ENCODE measurements around the gene ECE2. TPM values are rescaled to one million over a fixed set of nuclear protein-coding genes. Genes with fewer than 3 reads are reported as not detected.

The ECE2 gene
- not detected for polyA plus RNA-seq (2013, experiment 1 of 2)
- not detected for polyA plus RNA-seq (2013, experiment 2 of 2)

DNA sequence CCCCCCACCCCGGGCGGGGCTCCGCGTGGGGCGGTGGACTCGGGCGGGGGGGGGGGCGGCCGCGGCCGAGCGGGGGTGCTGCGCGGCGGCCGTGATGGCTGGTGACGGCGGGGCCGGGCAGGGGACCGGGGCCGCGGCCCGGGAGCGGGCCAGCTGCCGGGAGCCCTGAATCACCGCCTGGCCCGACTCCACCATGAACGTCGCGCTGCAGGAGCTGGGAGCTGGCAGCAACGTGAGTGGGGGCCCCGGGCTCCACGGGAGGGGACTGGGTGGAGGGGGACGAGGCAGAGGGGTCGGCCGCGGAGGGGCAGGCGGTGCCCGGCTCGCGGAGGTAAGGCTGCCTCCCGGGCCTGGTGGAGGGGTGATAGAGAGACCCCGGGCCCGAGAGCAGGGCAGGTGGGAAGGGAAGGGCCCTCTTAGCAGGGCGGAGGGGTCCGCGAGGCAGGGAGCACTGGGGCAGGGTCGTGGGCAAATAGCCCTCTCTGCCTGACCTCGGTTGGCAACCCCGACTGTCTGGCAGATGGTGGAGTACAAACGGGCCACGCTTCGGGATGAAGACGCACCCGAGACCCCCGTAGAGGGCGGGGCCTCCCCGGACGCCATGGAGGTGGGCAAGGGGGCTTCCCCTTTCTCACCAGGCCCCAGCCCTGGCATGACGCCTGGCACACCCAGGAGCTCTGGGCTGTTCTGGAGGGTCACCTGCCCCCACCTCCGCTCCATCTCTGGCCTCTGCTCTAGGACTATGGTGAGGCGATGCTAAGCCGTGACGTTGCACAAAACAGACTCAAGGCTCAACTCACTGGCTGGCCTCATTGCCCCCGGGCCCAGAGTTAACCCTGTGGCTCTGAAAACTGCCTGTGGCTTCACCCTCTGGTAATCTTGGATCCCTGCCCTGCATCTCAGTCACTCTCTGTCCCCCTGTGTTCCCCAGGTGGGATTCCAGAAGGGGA, at the start of gene ECE2:
ECE2 (plus strand) TSS at position 62 of the 950 bp plus-strand sequence; CDS start at position 194, 132 bp downstream.
- Histone ChIP-seq H2AFZ (ENCODE audit: low read depth, low read length) (no peak within 1 kb of the TSS), H3K9ac (ENCODE audit: low read length) (no peak within 1 kb of the TSS), H2BK15ac (ENCODE audit: low read depth, poor library complexity, severe bottlenecking) (no peak within 1 kb of the TSS), H2BK5ac (ENCODE audit: low read depth, low read length, poor library complexity, severe bottlenecking) (no peak within 1 kb of the TSS), H3K4me1 (ENCODE audit: control insufficient read depth, insufficient read depth, low read depth, low read length) (peaks cover 6% of the 10 kb centered on the region), H4K8ac (ENCODE audit: low read length) (no peak within 1 kb of the TSS), H3K79me1 (replicated peaks; ENCODE audit: low read length, poor library complexity, severe bottlenecking) (no peaks in the 10 kb centered on the region), H3K4me3 (ENCODE audit: insufficient read depth in 1 of 2, low read depth in 1 of 2, low read length in 2 of 2) (peak within 1 kb of the TSS in 1 of 2 experiments; percentile 47), H3K27me3 (ENCODE audit: control insufficient read depth in 1 of 2, insufficient read depth in 1 of 2, low read length in 2 of 2) (peaks cover 55 to 65% of the 10 kb centered on the region in 2 experiments), H3K4ac (ENCODE audit: low read depth in 1 of 2, low read length in 2 of 2) (no peak within 1 kb of the TSS), H3K4me2 (ENCODE audit: low read length, poor library complexity, severe bottlenecking) (peak within 1 kb of the TSS; percentile 29), H3K36me3 (ENCODE audit: control insufficient read depth in 1 of 2, insufficient read depth in 2 of 2, low read depth in 1 of 2, low read length in 2 of 2) (no peaks in the 10 kb centered on the region), H3K27ac (ENCODE audit: low read length, poor library complexity, severe bottlenecking) (no peak within 1 kb of the TSS), H2BK12ac (ENCODE audit: low read length in 2 of 2) (no peak within 1 kb of the TSS), H2BK120ac (ENCODE audit: low read depth, low read length) (no peak within 1 kb of the TSS), H3K23ac (ENCODE audit: low read length in 2 of 2) (no peak within 1 kb of the TSS), H2AK5ac (ENCODE audit: low read length, severe bottlenecking) (no peak within 1 kb of the TSS), H3K18ac (ENCODE audit: low read depth in 1 of 2, low read length in 2 of 2) (no peak within 1 kb of the TSS), H4K91ac (ENCODE audit: low read length) (no peak within 1 kb of the TSS), H3K9me3 (ENCODE audit: control insufficient read depth, low read length) (peaks cover 3% of the 10 kb centered on the region), H3K14ac (ENCODE audit: low read length in 2 of 2) (no peak within 1 kb of the TSS)
- 29% methylated on average over 55 of the region's 65 CpGs for WGBS
- no peak for DNase-seq

DNA sequence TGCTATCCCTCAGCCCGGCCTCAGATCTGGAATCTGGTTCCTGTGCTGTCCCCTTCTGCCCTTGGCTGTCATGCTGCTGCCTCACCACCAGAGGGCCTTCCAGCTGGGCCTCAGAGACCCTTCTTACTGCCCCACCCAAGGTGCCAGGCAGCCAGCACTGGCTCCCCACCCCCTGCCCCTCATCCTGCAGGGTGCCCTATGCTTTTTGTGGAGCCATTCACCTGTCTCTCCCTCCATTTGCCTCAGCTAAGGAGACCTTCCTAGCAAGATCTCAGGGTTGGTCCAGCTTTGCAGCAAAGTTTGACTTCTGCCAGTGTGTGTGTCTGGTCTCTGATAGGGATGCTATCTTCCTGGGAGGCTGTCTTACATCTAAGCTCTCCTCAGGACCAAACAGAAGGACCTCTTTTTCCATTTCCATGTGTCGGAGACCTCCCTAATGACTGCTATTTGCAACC, 48.3 kb upstream of the ECE2 start:
- 63% methylated on average over 2 of the region's 2 CpGs for WGBS
- H2AK5ac ChIP-seq (ENCODE audit: low read length, severe bottlenecking), result no peak overlapping the region
- DNase-seq, result peak; percentile 46

DNA sequence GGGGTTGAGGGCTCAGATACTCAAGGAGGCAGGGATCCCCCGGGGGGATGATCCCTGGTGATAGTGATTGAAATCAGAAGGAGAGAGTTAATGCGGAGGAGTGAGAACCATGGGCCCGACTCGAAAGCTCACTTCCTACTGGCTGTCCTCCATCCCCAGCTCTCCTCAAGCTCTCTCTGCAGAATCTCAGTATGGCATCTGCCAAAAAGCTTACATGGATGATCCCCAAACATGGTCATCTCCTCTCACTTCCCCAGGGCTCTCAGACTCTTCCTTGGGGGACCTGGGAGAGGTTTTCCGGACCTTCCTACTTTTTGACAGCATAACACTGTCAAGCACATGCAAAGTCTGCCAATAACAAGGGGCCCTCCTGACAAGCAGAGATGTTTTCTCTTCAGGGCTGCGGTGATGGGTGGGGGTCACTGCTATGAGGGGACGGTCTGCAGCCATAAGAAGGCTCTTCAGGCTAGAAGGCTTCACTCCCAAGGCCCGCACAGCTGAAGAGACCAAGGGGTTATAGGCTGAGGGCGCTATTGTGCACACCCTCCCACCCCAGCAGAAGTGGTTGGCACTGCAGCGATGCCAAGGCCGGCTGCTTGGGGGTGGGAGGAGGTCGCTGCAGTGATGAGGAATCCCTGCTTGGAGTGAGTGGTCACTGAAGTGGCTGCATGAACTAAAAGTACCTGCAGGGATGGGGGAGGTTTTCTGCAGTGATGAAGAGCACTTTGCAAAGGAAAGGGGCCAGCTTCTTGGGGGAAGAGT, 47.3 kb upstream of the ECE2 start:
- peaks cover 21% of the 10 kb centered on the region for H3K4me1 ChIP-seq (ENCODE audit: control insufficient read depth, insufficient read depth, low read depth, low read length)
- H4K8ac ChIP-seq (ENCODE audit: low read length), result no peak overlapping the region
- H3K27me3 ChIP-seq (ENCODE audit: control insufficient read depth in 1 of 2, insufficient read depth in 1 of 2, low read length in 2 of 2), result peaks cover 62 to 95% of the 10 kb centered on the region in 2 experiments
- WGBS, result 46% methylated on average over 12 of the region's 12 CpGs
- no peak overlapping the region for H2BK15ac ChIP-seq (ENCODE audit: low read depth, poor library complexity, severe bottlenecking)
- H3K18ac ChIP-seq (ENCODE audit: low read depth in 1 of 2, low read length in 2 of 2), result no peak overlapping the region
- H2BK12ac ChIP-seq (ENCODE audit: low read length in 2 of 2), result no peak overlapping the region
- H3K4me2 ChIP-seq (ENCODE audit: low read length, poor library complexity, severe bottlenecking), result no peak overlapping the region
- H4K91ac ChIP-seq (ENCODE audit: low read length), result no peak overlapping the region
- H3K36me3 ChIP-seq (ENCODE audit: control insufficient read depth in 1 of 2, insufficient read depth in 2 of 2, low read depth in 1 of 2, low read length in 2 of 2), result no peaks in the 10 kb centered on the region
- H2AK5ac ChIP-seq (ENCODE audit: low read length, severe bottlenecking), result no peak overlapping the region
- no peak overlapping the region for H3K9ac ChIP-seq (ENCODE audit: low read length)
- no peak overlapping the region for H3K4ac ChIP-seq (ENCODE audit: low read depth in 1 of 2, low read length in 2 of 2)
- no peak overlapping the region for H3K4me3 ChIP-seq (ENCODE audit: insufficient read depth in 1 of 2, low read depth in 1 of 2, low read length in 2 of 2)
- H3K14ac ChIP-seq (ENCODE audit: low read length in 2 of 2), result no peak overlapping the region
- DNase-seq, result no peak
- H2BK120ac ChIP-seq (ENCODE audit: low read depth, low read length), result no peak overlapping the region
- H3K79me1 ChIP-seq (replicated peaks; ENCODE audit: low read length, poor library complexity, severe bottlenecking), result no peaks in the 10 kb centered on the region
- no peak overlapping the region for H2BK5ac ChIP-seq (ENCODE audit: low read depth, low read length, poor library complexity, severe bottlenecking)
- no peak overlapping the region for H3K23ac ChIP-seq (ENCODE audit: low read length in 2 of 2)
- no peak overlapping the region for H2AFZ ChIP-seq (ENCODE audit: low read depth, low read length)
- no peak overlapping the region for H3K27ac ChIP-seq (ENCODE audit: low read length, poor library complexity, severe bottlenecking)
- H3K9me3 ChIP-seq (ENCODE audit: control insufficient read depth, low read length), result no peaks in the 10 kb centered on the region

More for the DNA sequence above, 48.3 kb upstream of the ECE2 start:
- no peak overlapping the region for H3K18ac ChIP-seq (ENCODE audit: low read depth in 1 of 2, low read length in 2 of 2)
- H3K14ac ChIP-seq (ENCODE audit: low read length in 2 of 2), result no peak overlapping the region
- no peak overlapping the region for H3K4me3 ChIP-seq (ENCODE audit: insufficient read depth in 1 of 2, low read depth in 1 of 2, low read length in 2 of 2)
- H2BK5ac ChIP-seq (ENCODE audit: low read depth, low read length, poor library complexity, severe bottlenecking), result no peak overlapping the region
- H4K8ac ChIP-seq (ENCODE audit: low read length), result no peak overlapping the region
- H3K27me3 ChIP-seq (ENCODE audit: control insufficient read depth in 1 of 2, insufficient read depth in 1 of 2, low read length in 2 of 2), result peaks cover 57 to 85% of the 10 kb centered on the region in 2 experiments
- no peak overlapping the region for H2BK12ac ChIP-seq (ENCODE audit: low read length in 2 of 2)
- no peak overlapping the region for H2AFZ ChIP-seq (ENCODE audit: low read depth, low read length)
- no peaks in the 10 kb centered on the region for H3K9me3 ChIP-seq (ENCODE audit: control insufficient read depth, low read length)
- no peak overlapping the region for H2BK120ac ChIP-seq (ENCODE audit: low read depth, low read length)
- H3K4me1 ChIP-seq (ENCODE audit: control insufficient read depth, insufficient read depth, low read depth, low read length), result peaks cover 21% of the 10 kb centered on the region
- no peaks in the 10 kb centered on the region for H3K36me3 ChIP-seq (ENCODE audit: control insufficient read depth in 1 of 2, insufficient read depth in 2 of 2, low read depth in 1 of 2, low read length in 2 of 2)
- no peak overlapping the region for H2BK15ac ChIP-seq (ENCODE audit: low read depth, poor library complexity, severe bottlenecking)
- H3K4me2 ChIP-seq (ENCODE audit: low read length, poor library complexity, severe bottlenecking), result no peak overlapping the region
- H4K91ac ChIP-seq (ENCODE audit: low read length), result no peak overlapping the region
- H3K79me1 ChIP-seq (replicated peaks; ENCODE audit: low read length, poor library complexity, severe bottlenecking), result no peaks in the 10 kb centered on the region
- H3K27ac ChIP-seq (ENCODE audit: low read length, poor library complexity, severe bottlenecking), result no peak overlapping the region
- H3K23ac ChIP-seq (ENCODE audit: low read length in 2 of 2), result no peak overlapping the region
- H3K9ac ChIP-seq (ENCODE audit: low read length), result no peak overlapping the region
- no peak overlapping the region for H3K4ac ChIP-seq (ENCODE audit: low read depth in 1 of 2, low read length in 2 of 2)
